HEK293T (cell line): ENCODE results near the gene UQCRC1.

Source experiments
- CTCF ChIA-PET: fragments of 350-600 bp; formaldehyde crosslinking; extraction: SDS; loops from one replicate; lab custom pipeline; 2021; ENCODE audit warnings: antibody characterized with exemption, inconsistent platforms; lab: Yijun Ruan, JAX
- POLR2A ChIA-PET: fragments of 350-600 bp; formaldehyde crosslinking; extraction: SDS; loops from one replicate; lab custom pipeline; 2020; ENCODE audit warnings: antibody characterized with exemption, inconsistent platforms; lab: Yijun Ruan, JAX
- DNase-seq: peaks from one replicate; pipeline ENCODE4 v3.0.0; 2012; ENCODE audit warnings: mixed read lengths; ENCODE audit errors: extremely low spot score
- ARNT ChIP-seq: fragments of 450-650 bp; IDR thresholded peaks from 2 replicates; pipeline ENCODE4 v1.6.1; 2017; ENCODE audit warnings: mild to moderate bottlenecking
- BHLHE40 ChIP-seq: fragments of 450-650 bp; IDR thresholded peaks from 2 replicates; pipeline ENCODE4 v1.6.1; 2016; ENCODE audit warnings: mild to moderate bottlenecking, moderate library complexity, borderline replicate concordance
- CTBP1 ChIP-seq: fragments of 450-650 bp; IDR thresholded peaks from 2 replicates; pipeline ENCODE4 v1.6.1; 2016; ENCODE audit warnings: borderline replicate concordance
- ELF4 ChIP-seq: fragments of 450-650 bp; IDR thresholded peaks from 2 replicates; pipeline ENCODE4 v1.6.1; 2017; ENCODE audit warnings: antibody characterized with exemption
- FOXA1 ChIP-seq: fragments of 450-650 bp; IDR thresholded peaks from 2 replicates; pipeline ENCODE4 v1.6.1; 2016; ENCODE audit warnings: mild to moderate bottlenecking
- FOXK2 ChIP-seq: fragments of 450-650 bp; IDR thresholded peaks from 2 replicates; pipeline ENCODE4 v1.6.1; 2016; ENCODE audit warnings: mild to moderate bottlenecking
- FOXM1 ChIP-seq: fragments of 450-650 bp; IDR thresholded peaks from 2 replicates; pipeline ENCODE4 v1.6.1; 2017; ENCODE audit warnings: mild to moderate bottlenecking, borderline replicate concordance
- HDGF ChIP-seq: fragments of 450-650 bp; IDR thresholded peaks from 2 replicates; pipeline ENCODE4 v1.6.1; 2017; ENCODE audit warnings: antibody characterized with exemption, borderline replicate concordance
- L3MBTL2 ChIP-seq: fragments of 450-650 bp; conservative IDR thresholded peaks from 2 replicates; pipeline ENCODE4 v1.6.1; 2016; ENCODE audit warnings: mild to moderate bottlenecking
- LEF1 ChIP-seq: fragments of 450-650 bp; IDR thresholded peaks from 2 replicates; pipeline ENCODE4 v1.6.1; 2017; ENCODE audit warnings: mild to moderate bottlenecking, borderline replicate concordance
- NFRKB ChIP-seq: fragments of 450-650 bp; IDR thresholded peaks from 2 replicates; pipeline ENCODE4 v1.6.1; 2016; ENCODE audit warnings: mild to moderate bottlenecking, moderate library complexity
- PKNOX1 ChIP-seq: fragments of 450-650 bp; IDR thresholded peaks from 2 replicates; pipeline ENCODE4 v1.6.1; 2016
- SP1 ChIP-seq: fragments of 450-650 bp; IDR thresholded peaks from 2 replicates; pipeline ENCODE4 v1.6.1; 2017
- SUZ12 ChIP-seq: fragments of 450-650 bp; IDR thresholded peaks from 2 replicates; pipeline ENCODE4 v1.6.1; 2016; ENCODE audit warnings: mild to moderate bottlenecking
- TARDBP ChIP-seq: fragments of 450-650 bp; IDR thresholded peaks from 2 replicates; pipeline ENCODE4 v1.6.1; 2016
- ZNF384 ChIP-seq: fragments of 450-650 bp; IDR thresholded peaks from 2 replicates; pipeline ENCODE4 v1.6.1; 2016

The UQCRC1 gene

GRCh38 chr3:48651771-48652170, 42.3 kb upstream of the UQCRC1 start:
- TF ChIP-seq SP1 (no peak), CTBP1 (no peak), FOXK2 (no peak), TARDBP (no peak), FOXA1 (no peak), LEF1 (no peak), ZNF384 (no peak), SUZ12 (no peak), PKNOX1 (no peak), FOXM1 (no peak), HDGF (no peak), ELF4 (no peak), L3MBTL2 (no peak), BHLHE40 (no peak), NFRKB (no peak), ARNT (no peak)
- POLR2A ChIA-PET: interaction anchor here (1.1 to 3.4 kb wide), 2 partner anchors 11 to 16 kb away, joined by 3 to 16 read pairs; partner anchors contain the start of genes CELSR3 and SLC26A6
- CTCF ChIA-PET: no interaction called here
- no peak for DNase-seq

GRCh38 chr3:48650723-48651122, 41.3 kb upstream of the UQCRC1 start:
- CTCF ChIA-PET: no interaction called here
- TF ChIP-seq ZNF384: no peak
- no peak for TF ChIP-seq ARNT
- no peak for TF ChIP-seq CTBP1
- TF ChIP-seq HDGF: no peak
- no peak for TF ChIP-seq TARDBP
- TF ChIP-seq ELF4: no peak
- TF ChIP-seq FOXM1: no peak
- no peak for TF ChIP-seq L3MBTL2
- no peak for TF ChIP-seq FOXK2
- no peak for TF ChIP-seq PKNOX1
- no peak for TF ChIP-seq NFRKB
- no peak for TF ChIP-seq BHLHE40
- no peak for TF ChIP-seq SP1
- TF ChIP-seq LEF1: no peak
- TF ChIP-seq SUZ12: no peak
- no peak for TF ChIP-seq FOXA1
- POLR2A ChIA-PET: interaction anchor here (1.1 to 3.4 kb wide), 2 partner anchors 12 to 15 kb away, joined by 3 to 16 read pairs; partner anchors contain the start of genes CELSR3 and SLC26A6
- DNase-seq: no peak

GRCh38 chr3:48648188-48648850, 38.9 kb upstream of the UQCRC1 start:
- CTCF ChIA-PET: interaction anchor here (1.1 kb wide), 1 partner anchor 13 kb away, joined by 3 read pairs; the partner anchor contains the start of gene SLC26A6
- no peak for DNase-seq
- TF ChIP-seq PKNOX1: no peak
- TF ChIP-seq TARDBP: no peak
- TF ChIP-seq ELF4: no peak
- TF ChIP-seq ARNT: no peak
- no peak for TF ChIP-seq L3MBTL2
- no peak for TF ChIP-seq SUZ12
- TF ChIP-seq FOXK2: no peak
- no peak for TF ChIP-seq LEF1
- no peak for TF ChIP-seq HDGF
- no peak for TF ChIP-seq FOXA1
- POLR2A ChIA-PET: interaction anchor here (1.4 to 1.6 kb wide), 3 partner anchors 8 to 359 kb away, joined by 4 to 6 read pairs (median 5); partner anchors contain the start of genes CELSR3 and WDR6

GRCh38 chr3:48647714-48648113, 38.3 kb upstream of the UQCRC1 start:
- ChIA-PET CTCF (no interaction called here), POLR2A (interaction anchor here (1.6 kb wide), 1 partner anchor 15 kb away, joined by 5 read pairs; the partner anchor contains the start of gene CELSR3)
- DNase-seq: no peak
- TF ChIP-seq TARDBP: no peak
- no peak for TF ChIP-seq LEF1
- TF ChIP-seq FOXA1: no peak
- no peak for TF ChIP-seq SUZ12

GRCh38 chr3:48644898-48645760, 35.7 kb upstream of the UQCRC1 start:
- TF ChIP-seq L3MBTL2: no peak
- TF ChIP-seq SUZ12: no peak
- no peak for TF ChIP-seq FOXK2
- TF ChIP-seq ARNT: no peak
- no peak for TF ChIP-seq CTBP1
- ChIA-PET POLR2A (no interaction called here), CTCF (no interaction called here)
- no peak for DNase-seq

GRCh38 chr3:48642605-48643004, 33.2 kb upstream of the UQCRC1 start:
- CTCF ChIA-PET: no interaction called here
- no peak for DNase-seq
- TF ChIP-seq LEF1 (no peak), SP1 (no peak), SUZ12 (no peak), BHLHE40 (no peak)
- POLR2A ChIA-PET: no interaction called here
